ENCODE data around the gene RIPK3.
"Not testable (repeated sequence)": the region's sequence is repeated elsewhere in the genome, so short reads cannot be mapped to it uniquely, and the experiment has no call there.

Gene RIPK3

DNA sequence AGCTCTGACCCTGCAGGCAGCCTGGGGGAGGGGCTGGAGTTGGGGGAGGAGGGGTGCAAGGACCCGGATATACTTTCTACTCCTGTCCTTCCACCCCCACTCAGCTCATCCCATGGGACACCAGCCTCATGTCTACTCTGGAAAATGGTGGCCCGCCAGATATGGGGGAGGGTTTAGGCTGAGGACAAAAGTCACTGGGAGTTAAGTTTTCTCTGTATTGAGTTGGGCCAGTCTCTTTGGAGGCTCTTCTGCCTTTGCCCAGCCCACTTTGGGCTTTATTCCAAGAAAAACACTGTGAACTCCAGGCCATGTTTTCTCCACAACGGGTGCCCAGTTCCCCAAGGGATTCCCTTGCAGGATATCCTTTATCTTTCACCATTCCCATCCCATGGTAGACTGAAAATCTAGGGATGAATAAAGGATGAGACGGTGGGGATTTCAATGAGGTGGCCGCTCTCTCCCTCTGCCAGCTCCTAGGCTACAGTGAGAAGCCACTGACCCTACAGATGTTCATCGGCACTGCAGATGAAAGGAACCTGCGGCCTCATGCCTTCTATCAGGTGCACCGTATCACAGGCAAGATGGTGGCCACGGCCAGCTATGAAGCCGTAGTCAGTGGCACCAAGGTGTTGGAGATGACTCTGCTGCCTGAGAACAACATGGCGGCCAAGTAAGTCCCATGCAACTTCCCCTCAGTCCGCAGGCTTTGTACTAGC lies 33.1 kb upstream of the RIPK3 start:
- no peak for ATAC-seq
- no peak for TF ChIP-seq ZC3H10 (CRISPR knock-in tag; IDR thresholded peaks at IDR 0.05)
- TF ChIP-seq, protein P1, sequence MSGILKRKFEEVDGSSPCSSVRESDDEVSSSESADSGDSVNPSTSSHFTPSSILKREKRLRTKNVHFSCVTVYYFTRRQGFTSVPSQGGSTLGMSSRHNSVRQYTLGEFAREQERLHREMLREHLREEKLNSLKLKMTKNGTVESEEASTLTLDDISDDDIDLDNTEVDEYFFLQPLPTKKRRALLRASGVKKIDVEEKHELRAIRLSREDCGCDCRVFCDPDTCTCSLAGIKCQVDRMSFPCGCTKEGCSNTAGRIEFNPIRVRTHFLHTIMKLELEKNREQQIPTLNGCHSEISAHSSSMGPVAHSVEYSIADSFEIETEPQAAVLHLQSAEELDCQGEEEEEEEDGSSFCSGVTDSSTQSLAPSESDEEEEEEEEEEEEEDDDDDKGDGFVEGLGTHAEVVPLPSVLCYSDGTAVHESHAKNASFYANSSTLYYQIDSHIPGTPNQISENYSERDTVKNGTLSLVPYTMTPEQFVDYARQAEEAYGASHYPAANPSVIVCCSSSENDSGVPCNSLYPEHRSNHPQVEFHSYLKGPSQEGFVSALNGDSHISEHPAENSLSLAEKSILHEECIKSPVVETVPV (CRISPR knock-in tag; IDR thresholded peaks at IDR 0.05): no peak
- no peak for TF ChIP-seq ZNF565 (CRISPR knock-in tag; conservative IDR thresholded peaks at IDR 0.05; ENCODE audit: low read depth)
- TF ChIP-seq TCF4 (CRISPR knock-in tag; IDR thresholded peaks at IDR 0.05; ENCODE audit: borderline replicate concordance): no peak
- no peak for TF ChIP-seq PPARA (CRISPR knock-in tag; IDR thresholded peaks at IDR 0.05; ENCODE audit: borderline replicate concordance)
- no peak for TF ChIP-seq ZFP30 (CRISPR knock-in tag; IDR thresholded peaks at IDR 0.05)
- TF ChIP-seq SNAI2 (CRISPR knock-in tag; IDR thresholded peaks at IDR 0.05): no peak
- TF ChIP-seq, protein P2, sequence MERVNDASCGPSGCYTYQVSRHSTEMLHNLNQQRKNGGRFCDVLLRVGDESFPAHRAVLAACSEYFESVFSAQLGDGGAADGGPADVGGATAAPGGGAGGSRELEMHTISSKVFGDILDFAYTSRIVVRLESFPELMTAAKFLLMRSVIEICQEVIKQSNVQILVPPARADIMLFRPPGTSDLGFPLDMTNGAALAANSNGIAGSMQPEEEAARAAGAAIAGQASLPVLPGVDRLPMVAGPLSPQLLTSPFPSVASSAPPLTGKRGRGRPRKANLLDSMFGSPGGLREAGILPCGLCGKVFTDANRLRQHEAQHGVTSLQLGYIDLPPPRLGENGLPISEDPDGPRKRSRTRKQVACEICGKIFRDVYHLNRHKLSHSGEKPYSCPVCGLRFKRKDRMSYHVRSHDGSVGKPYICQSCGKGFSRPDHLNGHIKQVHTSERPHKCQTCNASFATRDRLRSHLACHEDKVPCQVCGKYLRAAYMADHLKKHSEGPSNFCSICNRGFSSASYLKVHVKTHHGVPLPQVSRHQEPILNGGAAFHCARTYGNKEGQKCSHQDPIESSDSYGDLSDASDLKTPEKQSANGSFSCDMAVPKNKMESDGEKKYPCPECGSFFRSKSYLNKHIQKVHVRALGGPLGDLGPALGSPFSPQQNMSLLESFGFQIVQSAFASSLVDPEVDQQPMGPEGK (CRISPR knock-in tag; IDR thresholded peaks at IDR 0.05; ENCODE audit: borderline replicate concordance): no peak
- TF ChIP-seq RARB (CRISPR knock-in tag; IDR thresholded peaks at IDR 0.05): no peak
- TF ChIP-seq OSR1 (CRISPR knock-in tag; IDR thresholded peaks at IDR 0.05): no peak
- no peak for TF ChIP-seq ARNTL (CRISPR knock-in tag; IDR thresholded peaks at IDR 0.05; ENCODE audit: borderline replicate concordance, low read depth)
- TF ChIP-seq, protein P3, sequence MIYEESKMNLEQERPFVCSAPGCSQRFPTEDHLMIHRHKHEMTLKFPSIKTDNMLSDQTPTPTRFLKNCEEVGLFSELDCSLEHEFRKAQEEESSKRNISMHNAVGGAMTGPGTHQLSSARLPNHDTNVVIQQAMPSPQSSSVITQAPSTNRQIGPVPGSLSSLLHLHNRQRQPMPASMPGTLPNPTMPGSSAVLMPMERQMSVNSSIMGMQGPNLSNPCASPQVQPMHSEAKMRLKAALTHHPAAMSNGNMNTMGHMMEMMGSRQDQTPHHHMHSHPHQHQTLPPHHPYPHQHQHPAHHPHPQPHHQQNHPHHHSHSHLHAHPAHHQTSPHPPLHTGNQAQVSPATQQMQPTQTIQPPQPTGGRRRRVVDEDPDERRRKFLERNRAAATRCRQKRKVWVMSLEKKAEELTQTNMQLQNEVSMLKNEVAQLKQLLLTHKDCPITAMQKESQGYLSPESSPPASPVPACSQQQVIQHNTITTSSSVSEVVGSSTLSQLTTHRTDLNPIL (CRISPR knock-in tag; IDR thresholded peaks at IDR 0.05; ENCODE audit: low read depth): no peak
- no peak for TF ChIP-seq ZFP3 (CRISPR knock-in tag; IDR thresholded peaks at IDR 0.05)
- TF ChIP-seq ISL1 (CRISPR knock-in tag; IDR thresholded peaks at IDR 0.05): no peak
- no peak for TF ChIP-seq BACH2 (CRISPR knock-in tag; IDR thresholded peaks at IDR 0.05; ENCODE audit: borderline replicate concordance)
- no peak for TF ChIP-seq ZNF70 (CRISPR knock-in tag; IDR thresholded peaks at IDR 0.05)

DNA sequence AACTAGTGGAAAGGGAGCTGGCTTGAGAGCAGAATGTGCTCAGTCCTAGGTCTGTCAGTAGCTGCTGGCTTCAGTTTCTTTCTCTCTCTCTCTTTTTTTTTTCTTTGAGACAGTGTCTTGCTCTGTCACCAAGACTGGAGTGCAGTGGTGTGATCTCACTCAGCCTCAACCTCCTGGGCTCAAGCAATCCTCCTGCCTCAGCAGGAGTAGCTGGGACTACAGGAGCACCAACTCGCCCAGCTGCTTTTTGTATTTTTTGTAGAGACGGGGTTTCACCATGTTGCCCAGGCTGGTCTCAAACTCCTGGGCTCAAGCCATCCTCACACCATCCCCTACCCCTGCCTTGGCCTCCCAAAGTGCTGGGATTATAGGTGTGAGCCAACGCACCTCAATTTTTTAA lies 31.8 kb upstream of the RIPK3 start:
- not testable (repeated sequence) for ATAC-seq

DNA sequence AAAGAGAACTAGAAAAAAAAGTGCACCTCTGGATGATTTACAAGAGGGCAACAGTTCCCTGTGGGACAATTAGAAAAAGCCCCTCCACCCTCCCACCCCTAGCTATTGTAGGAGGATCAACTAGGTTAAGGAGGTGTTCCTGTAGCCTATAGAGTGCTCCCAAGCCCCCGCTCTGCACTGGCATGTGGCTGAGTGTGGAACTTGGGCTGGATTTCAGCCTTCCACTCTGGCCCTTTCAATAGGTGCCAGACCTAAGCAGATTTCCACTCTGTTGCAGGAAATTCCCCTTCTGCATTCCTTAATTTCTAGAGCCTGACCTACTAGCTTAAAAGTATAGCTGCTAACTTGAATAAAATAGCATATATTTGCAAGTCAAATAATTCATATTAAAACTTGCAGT lies 31.0 kb upstream of the RIPK3 start:
- ATAC-seq: no peak
- TF ChIP-seq, protein P4, sequence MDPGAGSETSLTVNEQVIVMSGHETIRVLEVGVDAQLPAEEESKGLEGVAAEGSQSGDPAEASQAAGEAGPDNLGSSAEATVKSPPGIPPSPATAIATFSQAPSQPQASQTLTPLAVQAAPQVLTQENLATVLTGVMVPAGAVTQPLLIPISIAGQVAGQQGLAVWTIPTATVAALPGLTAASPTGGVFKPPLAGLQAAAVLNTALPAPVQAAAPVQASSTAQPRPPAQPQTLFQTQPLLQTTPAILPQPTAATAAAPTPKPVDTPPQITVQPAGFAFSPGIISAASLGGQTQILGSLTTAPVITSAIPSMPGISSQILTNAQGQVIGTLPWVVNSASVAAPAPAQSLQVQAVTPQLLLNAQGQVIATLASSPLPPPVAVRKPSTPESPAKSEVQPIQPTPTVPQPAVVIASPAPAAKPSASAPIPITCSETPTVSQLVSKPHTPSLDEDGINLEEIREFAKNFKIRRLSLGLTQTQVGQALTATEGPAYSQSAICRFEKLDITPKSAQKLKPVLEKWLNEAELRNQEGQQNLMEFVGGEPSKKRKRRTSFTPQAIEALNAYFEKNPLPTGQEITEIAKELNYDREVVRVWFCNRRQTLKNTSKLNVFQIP (CRISPR knock-in tag; IDR thresholded peaks at IDR 0.05; ENCODE audit: borderline replicate concordance, low read depth): no peak
- TF ChIP-seq RARB (CRISPR knock-in tag; IDR thresholded peaks at IDR 0.05): no peak
- no peak for TF ChIP-seq ZFP3 (CRISPR knock-in tag; IDR thresholded peaks at IDR 0.05)
- TF ChIP-seq BACH2 (CRISPR knock-in tag; IDR thresholded peaks at IDR 0.05; ENCODE audit: borderline replicate concordance): no peak
- TF ChIP-seq ZC3H10 (CRISPR knock-in tag; IDR thresholded peaks at IDR 0.05): no peak
- TF ChIP-seq ISL1 (CRISPR knock-in tag; IDR thresholded peaks at IDR 0.05): no peak
- no peak for TF ChIP-seq OSR1 (CRISPR knock-in tag; IDR thresholded peaks at IDR 0.05)
- no peak for TF ChIP-seq PPARA (CRISPR knock-in tag; IDR thresholded peaks at IDR 0.05; ENCODE audit: borderline replicate concordance)
- TF ChIP-seq, protein P1 (CRISPR knock-in tag; IDR thresholded peaks at IDR 0.05): no peak
- no peak for TF ChIP-seq GLIS3 (CRISPR knock-in tag; IDR thresholded peaks at IDR 0.05)
- TF ChIP-seq ZNF8 (CRISPR knock-in tag; IDR thresholded peaks at IDR 0.05): no peak
- no peak for TF ChIP-seq ZNF70 (CRISPR knock-in tag; IDR thresholded peaks at IDR 0.05)
- TF ChIP-seq ZNF565 (CRISPR knock-in tag; conservative IDR thresholded peaks at IDR 0.05; ENCODE audit: low read depth): no peak
- TF ChIP-seq, protein P5, sequence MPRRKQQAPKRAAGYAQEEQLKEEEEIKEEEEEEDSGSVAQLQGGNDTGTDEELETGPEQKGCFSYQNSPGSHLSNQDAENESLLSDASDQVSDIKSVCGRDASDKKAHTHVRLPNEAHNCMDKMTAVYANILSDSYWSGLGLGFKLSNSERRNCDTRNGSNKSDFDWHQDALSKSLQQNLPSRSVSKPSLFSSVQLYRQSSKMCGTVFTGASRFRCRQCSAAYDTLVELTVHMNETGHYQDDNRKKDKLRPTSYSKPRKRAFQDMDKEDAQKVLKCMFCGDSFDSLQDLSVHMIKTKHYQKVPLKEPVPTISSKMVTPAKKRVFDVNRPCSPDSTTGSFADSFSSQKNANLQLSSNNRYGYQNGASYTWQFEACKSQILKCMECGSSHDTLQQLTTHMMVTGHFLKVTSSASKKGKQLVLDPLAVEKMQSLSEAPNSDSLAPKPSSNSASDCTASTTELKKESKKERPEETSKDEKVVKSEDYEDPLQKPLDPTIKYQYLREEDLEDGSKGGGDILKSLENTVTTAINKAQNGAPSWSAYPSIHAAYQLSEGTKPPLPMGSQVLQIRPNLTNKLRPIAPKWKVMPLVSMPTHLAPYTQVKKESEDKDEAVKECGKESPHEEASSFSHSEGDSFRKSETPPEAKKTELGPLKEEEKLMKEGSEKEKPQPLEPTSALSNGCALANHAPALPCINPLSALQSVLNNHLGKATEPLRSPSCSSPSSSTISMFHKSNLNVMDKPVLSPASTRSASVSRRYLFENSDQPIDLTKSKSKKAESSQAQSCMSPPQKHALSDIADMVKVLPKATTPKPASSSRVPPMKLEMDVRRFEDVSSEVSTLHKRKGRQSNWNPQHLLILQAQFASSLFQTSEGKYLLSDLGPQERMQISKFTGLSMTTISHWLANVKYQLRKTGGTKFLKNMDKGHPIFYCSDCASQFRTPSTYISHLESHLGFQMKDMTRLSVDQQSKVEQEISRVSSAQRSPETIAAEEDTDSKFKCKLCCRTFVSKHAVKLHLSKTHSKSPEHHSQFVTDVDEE (CRISPR knock-in tag; IDR thresholded peaks at IDR 0.05): no peak
